Measurements from ENCODE around the gene MAEL. TPM values are rescaled to one million over a fixed set of nuclear protein-coding genes. Genes with fewer than 3 reads are reported as not detected.
"Not testable (repeated sequence)": the region's sequence is repeated elsewhere in the genome, so short reads cannot be mapped to it uniquely, and the experiment has no call there.

MAEL gene
- total RNA-seq, 1 donor from 2014 or later, result 0.41 TPM

- Mint-ChIP-seq H3K4me3 (no peak overlapping the region), H3K36me3 (no peaks in the 10 kb centered on the region), H3K4me1 (ENCODE audit: unreplicated experiment) (no peaks in the 10 kb centered on the region), H3K9me3 (no peaks in the 10 kb centered on the region), H3K27me3 (peaks cover 20% of the 10 kb centered on the region), H3K27ac (no peak overlapping the region)
- no peak for TF ChIP-seq CTCF (conservative IDR thresholded peaks at IDR 0.05)
- no peak for DNase-seq (ENCODE audit: extremely low spot score, unreplicated experiment)
Measured at GRCh38 chr1:167016100-167016750, 27.1 kb downstream of the MAEL start.

- H3K9me3 Mint-ChIP-seq, result no peaks in the 10 kb centered on the region
- H3K27me3 Mint-ChIP-seq, result peaks cover 5% of the 10 kb centered on the region
- no peaks in the 10 kb centered on the region for H3K36me3 Mint-ChIP-seq
- H3K27ac Mint-ChIP-seq, result no peak overlapping the region
- DNase-seq (ENCODE audit: extremely low spot score, unreplicated experiment), result no peak
- no peak overlapping the region for H3K4me3 Mint-ChIP-seq
- TF ChIP-seq CTCF (conservative IDR thresholded peaks at IDR 0.05), result no peak
- no peaks in the 10 kb centered on the region for H3K4me1 Mint-ChIP-seq (ENCODE audit: unreplicated experiment)
Measured at GRCh38 chr1:167022384-167022783, 33.3 kb downstream of the MAEL start.

- H3K4me1 Mint-ChIP-seq (ENCODE audit: unreplicated experiment); DNase-seq (ENCODE audit: extremely low spot score, unreplicated experiment); H3K4me3 Mint-ChIP-seq; H3K36me3 Mint-ChIP-seq; H3K27ac Mint-ChIP-seq; H3K27me3 Mint-ChIP-seq; H3K9me3 Mint-ChIP-seq: not testable (repeated sequence)
Measured at GRCh38 chr1:167029553-167029952, 40.5 kb downstream of the MAEL start.

GRCh38 chr1:167033646-167034045 is 44.6 kb downstream of the MAEL start:
- no peak overlapping the region for H3K4me3 Mint-ChIP-seq
- no peaks in the 10 kb centered on the region for H3K36me3 Mint-ChIP-seq
- H3K4me1 Mint-ChIP-seq (ENCODE audit: unreplicated experiment), result no peaks in the 10 kb centered on the region
- no peak overlapping the region for H3K27ac Mint-ChIP-seq
- H3K9me3 Mint-ChIP-seq, result no peaks in the 10 kb centered on the region
- peaks cover 7% of the 10 kb centered on the region for H3K27me3 Mint-ChIP-seq
- no peak for DNase-seq (ENCODE audit: extremely low spot score, unreplicated experiment)
- TF ChIP-seq CTCF (conservative IDR thresholded peaks at IDR 0.05), result no peak

- Mint-ChIP-seq H3K27me3 (peaks cover 21% of the 10 kb centered on the region), H3K36me3 (no peaks in the 10 kb centered on the region), H3K4me1 (ENCODE audit: unreplicated experiment) (no peaks in the 10 kb centered on the region), H3K27ac (peak overlapping the region; percentile 61), H3K9me3 (no peaks in the 10 kb centered on the region), H3K4me3 (peak overlapping the region; percentile 78)
- TF ChIP-seq CTCF (conservative IDR thresholded peaks at IDR 0.05), result no peak
- DNase-seq (ENCODE audit: extremely low spot score, unreplicated experiment), result no peak
Measured at GRCh38 chr1:167043752-167044488, 54.8 kb downstream of the MAEL start.

- no peak for DNase-seq (ENCODE audit: extremely low spot score, unreplicated experiment)
- Mint-ChIP-seq H3K4me3 (no peak overlapping the region), H3K27ac (no peak overlapping the region), H3K27me3 (peaks cover 7% of the 10 kb centered on the region), H3K9me3 (no peaks in the 10 kb centered on the region), H3K4me1 (ENCODE audit: unreplicated experiment) (no peaks in the 10 kb centered on the region), H3K36me3 (no peaks in the 10 kb centered on the region)
- no peak for TF ChIP-seq CTCF (conservative IDR thresholded peaks at IDR 0.05)
Measured at GRCh38 chr1:167051907-167052306, 62.8 kb downstream of the MAEL start.

All from type B pancreatic cell (in vitro differentiated cells).